HepG2 (cell line): ENCODE results near the gene PNPLA2. TPM values are rescaled to one million over a fixed set of nuclear protein-coding genes. Genes with fewer than 3 reads are reported as not detected.

Experiments
- AFF4 ChIP-seq: sonication (generic); formaldehyde crosslinking; IDR thresholded peaks from 2 replicates; pipeline ENCODE4 v1.4.0; 2020; ENCODE audit warnings: missing genetic modification reagents
- BORCS8-MEF2B ChIP-seq: sonication (generic); formaldehyde crosslinking; IDR thresholded peaks from 2 replicates; pipeline ENCODE4 v1.8.0; 2022; ENCODE audit warnings: mild to moderate bottlenecking, missing genetic modification reagents
- BRCA1 ChIP-seq: sonication (generic); formaldehyde crosslinking; IDR thresholded peaks from 2 replicates; pipeline ENCODE4 v1.4.0; 2020; ENCODE audit warnings: missing genetic modification reagents
- ELF3 ChIP-seq: IDR thresholded peaks from 2 replicates; pipeline ENCODE4 v1.6.1; 2016; ENCODE audit warnings: missing genetic modification reagents, missing compliant biosample characterization
- HNRNPH1 ChIP-seq: fragments of 200-400 bp; formaldehyde crosslinking; optimal IDR thresholded peaks from 2 replicates; pipeline ENCODE3; 2017; ENCODE audit warnings: mild to moderate bottlenecking, low read depth, low read length
- KLF16 ChIP-seq, 2 experiments: sonication (generic) in 1 of 2; formaldehyde crosslinking in 1 of 2; IDR thresholded peaks; 2 replicates each; pipeline versions ENCODE4 v1.6.1 to v1.8.0; 2016 to 2023; ENCODE audit warnings: missing genetic modification reagents in 2 of 2, missing compliant biosample characterization in 1 of 2
- MATR3 ChIP-seq: sonication (generic); formaldehyde crosslinking; IDR thresholded peaks from 2 replicates; pipeline ENCODE4 v1.4.0; 2020; ENCODE audit warnings: missing genetic modification reagents
- MIER2 ChIP-seq: IDR thresholded peaks from 2 replicates; pipeline ENCODE4 v1.6.1; 2016; ENCODE audit warnings: missing biosample characterization, missing genetic modification reagents
- MTA1 ChIP-seq: sonication (generic); formaldehyde crosslinking; IDR thresholded peaks from 2 replicates; pipeline ENCODE4 v1.4.0; 2020; ENCODE audit warnings: missing genetic modification reagents, mild to moderate bottlenecking, borderline replicate concordance
- MXD3 ChIP-seq: IDR thresholded peaks from 2 replicates; pipeline ENCODE4 v1.6.1; 2016; ENCODE audit warnings: mild to moderate bottlenecking, missing biosample characterization, missing genetic modification reagents
- NFATC3 ChIP-seq: sonication (generic); formaldehyde crosslinking; IDR thresholded peaks from 2 replicates; pipeline ENCODE4 v1.5.1; 2020; ENCODE audit warnings: mild to moderate bottlenecking, missing genetic modification reagents
- PREB ChIP-seq: sonication (generic); formaldehyde crosslinking; IDR thresholded peaks from 2 replicates; pipeline ENCODE4 v1.4.0; 2020; ENCODE audit warnings: missing genetic modification reagents
- RFX5 ChIP-seq: IDR thresholded peaks from 2 replicates; pipeline ENCODE4 v1.6.1; 2011; ENCODE audit warnings: low read depth, low read length, improper control_type of control experiment
- RXRB ChIP-seq: IDR thresholded peaks from 2 replicates; pipeline ENCODE4 v1.6.1; 2016; ENCODE audit warnings: borderline replicate concordance, missing genetic modification reagents, missing compliant biosample characterization
- SIN3A ChIP-seq: IDR thresholded peaks from 2 replicates; pipeline ENCODE4 v1.6.1; 2011; ENCODE audit warnings: low read depth, mild to moderate bottlenecking, control low read depth, low read length, borderline replicate concordance
- SNAPC2 ChIP-seq: sonication (generic); formaldehyde crosslinking; IDR thresholded peaks from 2 replicates; pipeline ENCODE4 v1.8.1; 2022; ENCODE audit warnings: mild to moderate bottlenecking, missing genetic modification reagents
- SRY ChIP-seq: sonication (generic); formaldehyde crosslinking; IDR thresholded peaks from 2 replicates; pipeline ENCODE4 v1.8.0; 2022; ENCODE audit warnings: mild to moderate bottlenecking, missing genetic modification reagents
- ZBTB25 ChIP-seq: IDR thresholded peaks from 2 replicates; pipeline ENCODE4 v1.6.1; 2018; ENCODE audit warnings: missing genetic modification reagents
- ZFP36L1 ChIP-seq: sonication (generic); formaldehyde crosslinking; IDR thresholded peaks from 2 replicates; pipeline ENCODE4 v1.8.0; 2022; ENCODE audit warnings: mild to moderate bottlenecking, missing genetic modification reagents, moderate library complexity
- ZNF33B ChIP-seq: sonication (generic); formaldehyde crosslinking; IDR thresholded peaks from 2 replicates; pipeline ENCODE4 v1.5.1; 2020; ENCODE audit warnings: mild to moderate bottlenecking, missing genetic modification reagents
- ZNF34 ChIP-seq: sonication (generic); formaldehyde crosslinking; IDR thresholded peaks from 2 replicates; pipeline ENCODE4 v1.4.0; 2020; ENCODE audit warnings: mild to moderate bottlenecking, missing genetic modification reagents, borderline replicate concordance
- ZNF382 ChIP-seq: sonication (generic); formaldehyde crosslinking; IDR thresholded peaks from 2 replicates; pipeline ENCODE4 v1.5.0; 2020; ENCODE audit warnings: missing genetic modification reagents, mild to moderate bottlenecking, borderline replicate concordance
- ZNF652 ChIP-seq: IDR thresholded peaks from 2 replicates; pipeline ENCODE4 v1.6.1; 2016; ENCODE audit warnings: low read depth, borderline replicate concordance
- ZNF709 ChIP-seq: sonication (generic); formaldehyde crosslinking; IDR thresholded peaks from 2 replicates; pipeline ENCODE4 v1.5.0; 2020; ENCODE audit warnings: mild to moderate bottlenecking, missing genetic modification reagents
- ZNF891 ChIP-seq: sonication (generic); formaldehyde crosslinking; IDR thresholded peaks from 2 replicates; pipeline ENCODE4 v1.5.0; 2020; ENCODE audit warnings: mild to moderate bottlenecking, missing genetic modification reagents
- ZSCAN30 ChIP-seq: sonication (generic); formaldehyde crosslinking; IDR thresholded peaks from 2 replicates; pipeline ENCODE4 v1.5.0; 2020; ENCODE audit warnings: mild to moderate bottlenecking, missing genetic modification reagents
- polyA plus RNA-seq, 8 experiments: library from polyadenylated mRNA; depleted of rRNA in 3 of 8; stranded (reverse) in 7 of 8; unstranded in 1 of 8; fragments of >200 nt; fragmentation: Illumina TruSeq in 4 of 8; extraction: Trizol in 4 of 8; gene quantifications; 2 replicates each; pipeline versions ENCODE4 v1.2.1 to v1.2.3, GENCODE V29; 2011 to 2016; ENCODE audit warnings: low read depth in 4 of 8, missing spikeins in 1 of 8, mixed read lengths in 1 of 8; ENCODE audit not compliant: insufficient read depth in 1 of 8
- total RNA-seq, 5 experiments: library from RNA; depleted of rRNA; stranded (reverse); fragments of >200 nt; fragmentation: Illumina TruSeq; extraction: Trizol; gene quantifications; 2 replicates each; pipeline ENCODE4 v1.2.3, GENCODE V29; 2016; ENCODE audit warnings: low read depth in 1 of 5

Gene PNPLA2
- total and polyA plus RNA-seq, 2 of the 13 experiments (the other 11 are each of a cell fraction or from before 2014, with no cell fraction given): 10.5 to 43.2 TPM

- TF ChIP-seq ZFP36L1 (no peak), RFX5 (no peak), ELF3 (CRISPR knock-in tag) (no peak), ZSCAN30 (CRISPR knock-in tag) (no peak), KLF16 (CRISPR knock-in tag; IDR thresholded peaks at IDR 0.05) (no peak), ZNF382 (CRISPR knock-in tag) (no peak), ZNF33B (CRISPR knock-in tag) (no peak), ZNF709 (CRISPR knock-in tag) (no peak), BORCS8-MEF2B (CRISPR knock-in tag) (no peak), ZBTB25 (CRISPR knock-in tag) (no peak), MATR3 (CRISPR knock-in tag) (no peak), HNRNPH1 (no peak), NFATC3 (CRISPR knock-in tag) (no peak), ZNF652 (CRISPR knock-in tag) (no peak), SIN3A (no peak), MTA1 (CRISPR knock-in tag) (no peak), PREB (CRISPR knock-in tag) (no peak), SNAPC2 (CRISPR knock-in tag) (no peak), AFF4 (no peak), ZNF891 (peak; percentile 37; the same call in 1 of the 2 replicates), MIER2 (CRISPR knock-in tag) (no peak), SRY (CRISPR knock-in tag) (peak; percentile 31; the same call in 1 of the 2 replicates), BRCA1 (CRISPR knock-in tag) (no peak), MXD3 (peak; percentile 47; the same call in 1 of the 2 replicates), RXRB (CRISPR knock-in tag) (peak; percentile 22; the same call in 1 of the 2 replicates), ZNF34 (CRISPR knock-in tag) (no peak)
Observed at GRCh38 chr11:830295-831117, 11.8 kb downstream of the PNPLA2 start (continued).
